H1 (cell line): ENCODE data around the gene SHROOM2. TPM values are rescaled to one million over a fixed set of nuclear protein-coding genes. Genes with fewer than 3 reads are reported as not detected.

Experiments used
- CTCF ChIA-PET: fragments of 300-600 bp; sonication (Branson Sonifier 250); formaldehyde crosslinking; loops from one replicate; lab custom pipeline; 2021; ENCODE audit not compliant: partially characterized antibody; lab: Charles Lee
- POLR2A ChIA-PET: fragments of 300-600 bp; sonication (Branson Sonifier 250); formaldehyde crosslinking; loops from one replicate; lab custom pipeline; 2021; ENCODE audit warnings: inconsistent platforms; ENCODE audit not compliant: partially characterized antibody; lab: Charles Lee
- DNase-seq, 2 experiments: peaks; one replicate each; pipeline versions ENCODE4 v3.0.0 to v3.0.0-alpha.2; 2010 to 2022; ENCODE audit warnings: low spot score in 2 of 2, low read depth in 1 of 2, mixed read lengths in 1 of 2
- FAIRE-seq: peaks from 2 replicates; lab custom pipeline; 2011; peaks lifted over from hg19 to GRCh38; lab: Jason Lieb, UNC
- H2AFZ ChIP-seq: 2 replicates; pipeline ENCODE4 v1.8.1; 2012; ENCODE audit warnings: low read length, inconsistent platforms
- H2AK5ac ChIP-seq: 2 replicates; pipeline ENCODE4 v1.6.1; 2013; ENCODE audit warnings: low read depth, low read length
- H2BK120ac ChIP-seq: replicated peaks from 2 replicates; pipeline ENCODE3; 2013; ENCODE audit warnings: low read depth, low read length, inconsistent platforms
- H2BK12ac ChIP-seq: 2 replicates; pipeline ENCODE4 v1.6.1; 2013; ENCODE audit warnings: low read depth, low read length
- H2BK15ac ChIP-seq: 2 replicates; pipeline ENCODE4 v1.6.1; 2013; ENCODE audit warnings: low read length
- H2BK20ac ChIP-seq: 2 replicates; pipeline ENCODE4 v1.6.1; 2013; ENCODE audit warnings: low read length
- H2BK5ac ChIP-seq: 2 replicates; pipeline ENCODE4 v1.6.1; 2013; ENCODE audit warnings: low read depth, low read length
- H3K14ac ChIP-seq: 2 replicates; pipeline ENCODE4 v1.6.1; 2013; ENCODE audit warnings: inconsistent platforms; ENCODE audit not compliant: insufficient read length
- H3K18ac ChIP-seq: 2 replicates; pipeline ENCODE4 v1.6.1; 2013; ENCODE audit warnings: low read length; ENCODE audit errors: extremely low read depth
- H3K23ac ChIP-seq: 2 replicates; pipeline ENCODE4 v1.6.1; 2013; ENCODE audit warnings: inconsistent platforms; ENCODE audit not compliant: insufficient read length
- H3K23me2 ChIP-seq: 2 replicates; pipeline ENCODE4 v1.6.1; 2013; ENCODE audit warnings: low read depth, low read length
- H3K27ac ChIP-seq: 2 replicates; pipeline ENCODE4 v1.6.1; 2011; ENCODE audit warnings: low read depth, low read length, inconsistent platforms
- H3K27me3 ChIP-seq, 4 experiments: replicated peaks in 1 of 4; 1 replicate in 1 of 4; 2 replicates in 3 of 4; pipeline versions ENCODE4 v1.6.1 to v1.8.1; 2011 to 2013; ENCODE audit warnings: low read length in 3 of 4, mild to moderate bottlenecking in 3 of 4, inconsistent platforms in 2 of 4, mixed read lengths in 2 of 4, moderate library complexity in 1 of 4; ENCODE audit not compliant: control insufficient read depth in 3 of 4, insufficient read depth in 3 of 4; ENCODE audit errors: extremely low read depth in 1 of 4
- H3K36me3 ChIP-seq, 4 experiments: 2 replicates each; pipeline versions ENCODE4 v1.6.1 to v1.8.1; 2011 to 2013; ENCODE audit warnings: mild to moderate bottlenecking in 4 of 4, low read length in 3 of 4, moderate library complexity in 2 of 4, control low read depth in 1 of 4, inconsistent platforms in 1 of 4; ENCODE audit not compliant: insufficient read depth in 4 of 4, control insufficient read depth in 2 of 4
- H3K4ac ChIP-seq: replicated peaks from 2 replicates; pipeline ENCODE3; 2013; ENCODE audit warnings: low read length, low read depth, mixed read lengths, inconsistent platforms; ENCODE audit not compliant: insufficient read length
- H3K4me1 ChIP-seq, 4 experiments: replicated peaks in 1 of 4; 1 replicate in 1 of 4; 2 replicates in 3 of 4; pipeline versions ENCODE4 v1.6.1 to v1.8.1; 2011 to 2013; ENCODE audit warnings: low read length in 3 of 4, inconsistent platforms in 2 of 4, mixed read lengths in 1 of 4; ENCODE audit not compliant: insufficient read depth in 4 of 4, control insufficient read depth in 3 of 4
- H3K4me2 ChIP-seq, 2 experiments: 2 replicates each; pipeline versions ENCODE4 v1.6.1 to v1.8.1; 2011 to 2013; ENCODE audit warnings: low read depth in 2 of 2, low read length in 2 of 2, control low read depth in 1 of 2, inconsistent platforms in 1 of 2, mild to moderate bottlenecking in 1 of 2; ENCODE audit not compliant: insufficient read depth in 1 of 2
- H3K4me3 ChIP-seq, 4 experiments: fragments of 200-600, 300-600 bp in 1 of 4; sonication (generic), shearing (Covaris generic), sonication (Bioruptor Twin) in 1 of 4; 2 replicates each; pipeline versions ENCODE4 v1.5.1 to v1.8.1; 2011 to 2016; ENCODE audit warnings: low read length in 4 of 4, low read depth in 3 of 4, control low read depth in 2 of 4, inconsistent platforms in 2 of 4, mild to moderate bottlenecking in 2 of 4, mixed read lengths in 1 of 4, moderate library complexity in 1 of 4; ENCODE audit not compliant: insufficient read depth in 2 of 4; ENCODE audit errors: extremely low read depth in 1 of 4
- H3K56ac ChIP-seq: replicated peaks from 2 replicates; pipeline ENCODE3; 2013; ENCODE audit warnings: low read depth, mild to moderate bottlenecking, mixed read lengths, low read length, inconsistent platforms; ENCODE audit not compliant: insufficient read length
- H3K79me1 ChIP-seq: 2 replicates; pipeline ENCODE4 v1.6.1; 2013; ENCODE audit warnings: low read depth, low read length, control low read depth
- H3K79me2 ChIP-seq, 2 experiments: 2 replicates each; pipeline versions ENCODE4 v1.6.1 to v1.8.1; 2012 to 2013; ENCODE audit warnings: low read length in 2 of 2, mild to moderate bottlenecking in 2 of 2, inconsistent platforms in 1 of 2; ENCODE audit not compliant: insufficient read depth in 2 of 2, control insufficient read depth in 1 of 2
- H3K9ac ChIP-seq, 4 experiments: replicated peaks in 1 of 4; 1 replicate in 1 of 4; 2 replicates in 3 of 4; pipeline versions ENCODE4 v1.6.1 to v1.8.1; 2011 to 2013; ENCODE audit warnings: low read depth in 3 of 4, low read length in 3 of 4, control low read depth in 2 of 4, mild to moderate bottlenecking in 2 of 4, moderate library complexity in 2 of 4, inconsistent platforms in 1 of 4; ENCODE audit errors: extremely low read depth in 1 of 4
- H3K9me3 ChIP-seq, 2 experiments: 2 replicates each; pipeline versions ENCODE4 v1.6.1 to v1.8.1; 2012 to 2013; ENCODE audit warnings: mild to moderate bottlenecking in 2 of 2, moderate library complexity in 2 of 2, control low read depth in 1 of 2, inconsistent platforms in 1 of 2, low read depth in 1 of 2, low read length in 1 of 2, mixed read lengths in 1 of 2; ENCODE audit not compliant: insufficient read depth in 2 of 2
- H4K20me1 ChIP-seq, 2 experiments: replicated peaks in 1 of 2; 2 replicates each; pipeline versions ENCODE3 to v1.8.1; 2011 to 2013; ENCODE audit warnings: inconsistent platforms in 2 of 2, low read length in 2 of 2, mild to moderate bottlenecking in 1 of 2; ENCODE audit not compliant: insufficient read depth in 2 of 2, control insufficient read depth in 1 of 2
- H4K5ac ChIP-seq: 2 replicates; pipeline ENCODE4 v1.6.1; 2013; ENCODE audit warnings: low read length, low read depth, mixed read lengths, inconsistent platforms; ENCODE audit not compliant: insufficient read length
- H4K8ac ChIP-seq: 2 replicates; pipeline ENCODE4 v1.8.0; 2013; ENCODE audit warnings: mild to moderate bottlenecking, moderate library complexity, low read length, inconsistent platforms; ENCODE audit not compliant: insufficient read depth; ENCODE audit errors: extremely low read depth
- H4K91ac ChIP-seq: replicated peaks from 2 replicates; pipeline ENCODE3; 2013; ENCODE audit warnings: low read length, mixed read lengths, inconsistent platforms; ENCODE audit not compliant: insufficient read length
- ATF2 ChIP-seq: IDR thresholded peaks from 2 replicates; pipeline ENCODE4 v1.6.1; 2012; ENCODE audit warnings: low read length, inconsistent platforms
- CEBPB ChIP-seq: IDR thresholded peaks from 2 replicates; pipeline ENCODE4 v1.6.1; 2012; ENCODE audit warnings: low read depth, low read length
- EZH2 ChIP-seq: fragments of 200-600 bp; sonication (generic); IDR thresholded peaks from 2 replicates; pipeline ENCODE4 v1.7.1; 2012; ENCODE audit warnings: low read depth, mild to moderate bottlenecking, moderate library complexity, low read length, inconsistent platforms; ENCODE audit not compliant: severe bottlenecking
- POLR2AphosphoS5 ChIP-seq: IDR thresholded peaks from 2 replicates; pipeline ENCODE4 v1.6.1; 2011; ENCODE audit warnings: low read depth, low read length
- RXRA ChIP-seq: IDR thresholded peaks from 2 replicates; pipeline ENCODE4 v1.6.1; 2011; ENCODE audit warnings: low read depth, mild to moderate bottlenecking, low read length, moderate library complexity; ENCODE audit not compliant: insufficient read depth
- SIX5 ChIP-seq: IDR thresholded peaks from 2 replicates; pipeline ENCODE4 v1.6.1; 2011; ENCODE audit warnings: mild to moderate bottlenecking, low read depth, low read length
- SP1 ChIP-seq: IDR thresholded peaks from 2 replicates; pipeline ENCODE4 v1.6.1; 2011; ENCODE audit warnings: low read depth, low read length
- SP4 ChIP-seq: IDR thresholded peaks from 2 replicates; pipeline ENCODE4 v1.6.1; 2012; ENCODE audit warnings: low read length, inconsistent platforms
- TBP ChIP-seq: IDR thresholded peaks from 2 replicates; pipeline ENCODE4 v1.6.1; 2011; ENCODE audit warnings: low read depth, low read length, improper control_type of control experiment
- TCF12 ChIP-seq: IDR thresholded peaks from 2 replicates; pipeline ENCODE4 v1.6.1; 2011; ENCODE audit warnings: low read depth, mild to moderate bottlenecking, low read length
- TEAD4 ChIP-seq: IDR thresholded peaks from 2 replicates; pipeline ENCODE4 v1.6.1; 2012; ENCODE audit warnings: low read depth, low read length, inconsistent platforms, mixed read lengths
- ZNF274 ChIP-seq: IDR thresholded peaks from 2 replicates; pipeline ENCODE4 v1.7.0; 2012; ENCODE audit warnings: low read length, borderline replicate concordance; ENCODE audit errors: extremely low read depth
- WGBS, 2 experiments: shearing (Covaris generic) in 1 of 2; methylation state at CpG; one replicate each; pipeline versions ENCODE4 v1.1.6 to v1.1.7; 2013 to 2015; ENCODE audit warnings: low lambda C conversion rate in 2 of 2, mixed read lengths in 2 of 2, inconsistent platforms in 1 of 2, low coverage in 1 of 2, missing lambda C conversion rate in 1 of 2; ENCODE audit not compliant: insufficient replicate concordance in 2 of 2, insufficient coverage in 1 of 2, insufficient read length in 1 of 2; ENCODE audit errors: extremely low coverage in 1 of 2, missing lambda C conversion rate in 1 of 2; 5-methylcytosine and 5-hydroxymethylcytosine counted together
- polyA plus RNA-seq, 7 experiments: library from polyadenylated mRNA; depleted of rRNA in 3 of 7; stranded (reverse) in 5 of 7; unstranded in 2 of 7; fragments of >200 nt in 5 of 7; fragments of 200-250 nt in 2 of 7; gene quantifications; 1 replicate in 5 of 7; 2 replicates in 1 of 7; 4 replicates in 1 of 7; pipeline versions ENCODE4 v1.2.1 to v1.2.3, GENCODE V29; 2011 to 2013; ENCODE audit warnings: missing spikeins in 2 of 7, mixed read lengths in 2 of 7
- total RNA-seq: library from RNA; stranded (reverse); fragmentation: NEBNext Ultra II Directional; extraction: Animal tissue kit (Norgen Biotek cat#: 25700); gene quantifications from 2 replicates; pipeline ENCODE4 v1.2.1, GENCODE V29; 2021

Gene SHROOM2
- total and polyA plus RNA-seq, 2 of the 8 experiments (the other 6 are each of a cell fraction or from before 2014, with no cell fraction given): 3.4 to 14.2 TPM

DNA sequence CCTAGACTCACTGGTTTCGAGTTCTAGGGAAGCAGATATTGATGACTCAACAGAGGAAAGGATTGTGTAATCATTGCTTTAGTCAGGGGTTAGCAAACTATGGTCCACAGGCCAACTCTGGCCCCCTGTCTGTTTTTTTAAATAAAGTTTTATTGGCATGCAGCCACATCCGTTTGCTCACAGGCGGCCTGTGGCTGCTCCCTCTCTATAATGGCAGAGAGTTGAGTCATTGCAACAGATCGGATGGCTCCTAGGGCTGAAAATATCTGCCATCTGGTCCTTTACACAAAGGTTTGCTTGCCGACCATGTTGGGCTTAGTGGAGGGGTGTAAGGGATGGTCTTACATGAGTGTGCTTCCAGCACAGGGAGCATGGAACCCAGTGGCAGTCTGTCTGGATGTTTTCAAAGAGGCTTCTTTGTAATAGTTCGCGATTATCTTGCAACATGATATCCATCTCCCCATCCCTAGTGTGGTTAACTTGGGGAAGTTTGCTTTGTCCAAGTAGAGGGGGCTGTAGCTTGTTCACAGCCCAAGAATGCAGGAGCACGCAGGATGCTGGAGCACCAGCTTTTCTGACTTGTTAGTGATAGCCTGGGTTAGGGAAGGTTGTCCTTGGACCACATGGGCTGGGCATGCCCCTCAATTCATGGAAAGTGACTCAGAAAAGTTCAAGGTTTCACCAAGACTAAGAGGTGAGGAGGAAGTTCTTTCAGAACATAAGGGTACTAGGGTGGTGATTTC lies 121.6 kb downstream of the SHROOM2 start:
- Histone ChIP-seq H4K20me1 (peaks cover 0 to 2% of the 10 kb centered on the region in 2 experiments), H3K36me3 (no peaks in the 10 kb centered on the region), H3K4me3 (no peak overlapping the region), H2BK120ac (no peak overlapping the region), H3K79me1 (no peaks in the 10 kb centered on the region), H2BK20ac (no peak overlapping the region), H3K27me3 (no peaks in the 10 kb centered on the region), H4K5ac (no peak overlapping the region), H2AFZ (no peak overlapping the region), H3K4me2 (no peak overlapping the region), H3K14ac (no peak overlapping the region), H3K56ac (no peak overlapping the region), H3K23me2 (no peaks in the 10 kb centered on the region), H2BK12ac (no peak overlapping the region), H3K27ac (no peak overlapping the region), H3K4me1 (peaks cover 0 to 12% (median 6%) of the 10 kb centered on the region in 4 experiments; a peak in 5 of 7 replicates), H4K8ac (no peak overlapping the region), H4K91ac (no peak overlapping the region), H2BK5ac (0 out of 2 replicates have a peak overlapping the region, but pooled peaks have one; percentile 44), H3K18ac (no peak overlapping the region), H3K9me3 (no peaks in the 10 kb centered on the region), H3K4ac (no peak overlapping the region), H3K23ac (no peak overlapping the region), H2AK5ac (no peak overlapping the region), H3K79me2 (no peaks in the 10 kb centered on the region; a peak in 1 of 4 replicates), H2BK15ac (no peak overlapping the region), H3K9ac (no peak overlapping the region)
- WGBS, 2 experiments: 83% methylated on average over 6 of the region's 8 CpGs; no CpG with 5 or more reads in 1 of the 2 experiments
- DNase-seq: no peak
- CTCF ChIA-PET: no interaction called here
- FAIRE-seq: no peak
- POLR2A ChIA-PET: interaction anchor here (0.7 kb wide), 1 partner anchor 11 kb away, joined by 3 read pairs; no protein-coding TSS in a partner anchor
- TF ChIP-seq TEAD4: no peak
- TF ChIP-seq SP4: no peak
- TF ChIP-seq ATF2: no peak
- TF ChIP-seq EZH2: no peak
- TF ChIP-seq TBP: no peak
- no peak for TF ChIP-seq ZNF274
- TF ChIP-seq POLR2AphosphoS5: no peak
- TF ChIP-seq SP1: no peak
- TF ChIP-seq RXRA: no peak
- TF ChIP-seq CEBPB: no peak
- no peak for TF ChIP-seq SIX5
- no peak for TF ChIP-seq TCF12
